CD4-positive, CD25-positive, alpha-beta regulatory T cell (primary cell): ENCODE measurements around the gene IFNG. TPM values are rescaled to one million over a fixed set of nuclear protein-coding genes. Genes with fewer than 3 reads are reported as not detected.

Experiments used
- ATAC-seq, 2 donors: fragments of 150-1000 bp; cut with Tn5 transposase; one replicate each; pipeline ENCODE4 v1.10.0; 2021; ENCODE audit warnings: low read depth in 2 of 2, moderate number of reproducible peaks in 2 of 2, moderate library complexity in 1 of 2
- DNase-seq, 3 donors: peaks; one replicate each; pipeline versions ENCODE4 v3.0.0 to v3.0.0-alpha.2; 2012 to 2022; ENCODE audit warnings: mixed read lengths in 1 of 3
- H3K27ac ChIP-seq: one replicate; pipeline ENCODE4 v1.7.0; 2013; ENCODE audit warnings: mild to moderate bottlenecking, low read length; ENCODE audit not compliant: insufficient read depth, poor library complexity, severe bottlenecking
- H3K27me3 ChIP-seq: one replicate; pipeline ENCODE4 v1.7.0; 2013; ENCODE audit warnings: low read length; ENCODE audit not compliant: control insufficient read depth, insufficient read depth
- H3K36me3 ChIP-seq: one replicate; pipeline ENCODE4 v1.7.0; 2013; ENCODE audit warnings: mild to moderate bottlenecking, low read length, moderate library complexity; ENCODE audit not compliant: control insufficient read depth, insufficient read depth
- H3K4me1 ChIP-seq: 2 replicates; pipeline ENCODE4 v1.7.0; 2013; ENCODE audit warnings: mild to moderate bottlenecking, low read length; ENCODE audit not compliant: insufficient read depth, control insufficient read depth, poor library complexity, severe bottlenecking
- H3K4me3 ChIP-seq: one replicate; pipeline ENCODE4 v1.7.0; 2013; ENCODE audit warnings: low read depth, mild to moderate bottlenecking, low read length, moderate library complexity
- H3K9me3 ChIP-seq, 2 experiments: 1 replicate in 1 of 2; 2 replicates in 1 of 2; pipeline ENCODE4 v1.7.0; 2013; ENCODE audit warnings: low read length in 2 of 2, mild to moderate bottlenecking in 1 of 2, moderate library complexity in 1 of 2; ENCODE audit not compliant: control insufficient read depth in 2 of 2
- H3K27ac Mint-ChIP-seq, 3 donors: one replicate each; pipeline ENCODE4 v1.8.0; 2020 to 2022; ENCODE audit warnings: mild to moderate bottlenecking in 3 of 3, mixed read lengths in 3 of 3, moderate library complexity in 2 of 3
- H3K27me3 Mint-ChIP-seq: one replicate; pipeline ENCODE4 v1.8.0; 2022; ENCODE audit warnings: mild to moderate bottlenecking, mixed read lengths
- H3K36me3 Mint-ChIP-seq: one replicate; pipeline ENCODE4 v1.8.0; 2020; ENCODE audit warnings: mixed read lengths
- H3K4me1 Mint-ChIP-seq, 4 donors: one replicate each; pipeline ENCODE4 v1.8.0; 2020 to 2022; ENCODE audit warnings: mixed read lengths in 4 of 4, mild to moderate bottlenecking in 1 of 4
- H3K4me3 Mint-ChIP-seq, 4 donors: one replicate each; pipeline ENCODE4 v1.8.0; 2020 to 2022; ENCODE audit warnings: mild to moderate bottlenecking in 4 of 4, mixed read lengths in 4 of 4, moderate library complexity in 3 of 4
- H3K9me3 Mint-ChIP-seq, 7 donors: one replicate each; pipeline ENCODE4 v1.8.0; 2020 to 2022; ENCODE audit warnings: mixed read lengths in 7 of 7, mild to moderate bottlenecking in 3 of 7, moderate library complexity in 2 of 7
- polyA plus RNA-seq, 4 donors: library from polyadenylated mRNA; unstranded; fragments of 300-500 nt; fragmentation: Illumina TruSeq; gene quantifications; one replicate each; pipeline ENCODE4 v1.2.3, GENCODE V29; 2021
- total RNA-seq: library from RNA; stranded (reverse); gene quantifications from one replicate; pipeline ENCODE4 v1.2.3, GENCODE V29; 2022

Gene IFNG
- total and polyA plus RNA-seq, 5 donors from 2014 or later = 0.83 to 15.0 (median 0.89) TPM

- H3K4me3 ChIP-seq = no peak overlapping the region
- Mint-ChIP-seq H3K27ac (no peak overlapping the region), H3K36me3 (no peaks in the 10 kb centered on the region), H3K27me3 (no peaks in the 10 kb centered on the region), H3K4me3 (no peak overlapping the region), H3K9me3 (no peaks in the 10 kb centered on the region), H3K4me1 (peaks cover 13 to 33% (median 21%) of the 10 kb centered on the region in 4 donors)
- H3K4me1 ChIP-seq = peaks cover 26% of the 10 kb centered on the region
- H3K27me3 ChIP-seq = no peaks in the 10 kb centered on the region
- no peak overlapping the region for H3K27ac ChIP-seq
- DNase-seq = no peak
- H3K9me3 ChIP-seq = no peaks in the 10 kb centered on the region
- ATAC-seq = no peak
- H3K36me3 ChIP-seq = no peaks in the 10 kb centered on the region
Measured at GRCh38 chr12:68114606-68115005, 44.9 kb downstream of the IFNG start.

GRCh38 chr12:68113644-68114043 lies 45.9 kb downstream of the IFNG start:
- Mint-ChIP-seq H3K36me3 (no peaks in the 10 kb centered on the region), H3K27ac (no peak overlapping the region), H3K9me3 (no peaks in the 10 kb centered on the region), H3K4me3 (no peak overlapping the region), H3K4me1 (peaks cover 12 to 26% (median 15%) of the 10 kb centered on the region in 4 donors), H3K27me3 (no peaks in the 10 kb centered on the region)
- no peaks in the 10 kb centered on the region for H3K9me3 ChIP-seq
- H3K27ac ChIP-seq = no peak overlapping the region
- no peaks in the 10 kb centered on the region for H3K27me3 ChIP-seq
- no peak for ATAC-seq
- H3K4me1 ChIP-seq = peaks cover 16% of the 10 kb centered on the region
- H3K4me3 ChIP-seq = no peak overlapping the region
- peak in 2 of 3 donors; percentile 23 to 70 for DNase-seq
- no peaks in the 10 kb centered on the region for H3K36me3 ChIP-seq

- Histone ChIP-seq H3K4me3 (no peak overlapping the region), H3K9me3 (no peaks in the 10 kb centered on the region), H3K4me1 (no peaks in the 10 kb centered on the region), H3K36me3 (no peaks in the 10 kb centered on the region), H3K27ac (no peak overlapping the region), H3K27me3 (no peaks in the 10 kb centered on the region)
- no peak for DNase-seq
- no peak overlapping the region for H3K27ac Mint-ChIP-seq
- H3K9me3 Mint-ChIP-seq = no peaks in the 10 kb centered on the region
- no peak overlapping the region for H3K4me3 Mint-ChIP-seq
- no peaks in the 10 kb centered on the region for H3K27me3 Mint-ChIP-seq
- no peaks in the 10 kb centered on the region for H3K36me3 Mint-ChIP-seq
- no peak for ATAC-seq
- peaks cover 0 to 9% (median 2%) of the 10 kb centered on the region in 4 donors for H3K4me1 Mint-ChIP-seq
Measured at GRCh38 chr12:68111995-68112394, 47.5 kb downstream of the IFNG start.

- Mint-ChIP-seq H3K36me3 (no peaks in the 10 kb centered on the region), H3K9me3 (no peaks in the 10 kb centered on the region), H3K4me3 (no peak overlapping the region), H3K27me3 (no peaks in the 10 kb centered on the region), H3K4me1 (peaks cover 0 to 3% (median 0%) of the 10 kb centered on the region in 4 donors), H3K27ac (no peak overlapping the region)
- Histone ChIP-seq H3K36me3 (no peaks in the 10 kb centered on the region), H3K27me3 (no peaks in the 10 kb centered on the region), H3K4me1 (no peaks in the 10 kb centered on the region), H3K9me3 (no peaks in the 10 kb centered on the region), H3K4me3 (no peak overlapping the region), H3K27ac (no peak overlapping the region)
- no peak for ATAC-seq
- DNase-seq = no peak
Measured at GRCh38 chr12:68109444-68110217, 49.9 kb downstream of the IFNG start.

- Mint-ChIP-seq H3K9me3 (no peaks in the 10 kb centered on the region), H3K27ac (no peak overlapping the region), H3K27me3 (no peaks in the 10 kb centered on the region), H3K4me1 (peaks cover 0 to 3% (median 0%) of the 10 kb centered on the region in 4 donors), H3K36me3 (no peaks in the 10 kb centered on the region), H3K4me3 (no peak overlapping the region)
- Histone ChIP-seq H3K4me3 (no peak overlapping the region), H3K36me3 (no peaks in the 10 kb centered on the region), H3K9me3 (no peaks in the 10 kb centered on the region), H3K4me1 (no peaks in the 10 kb centered on the region), H3K27ac (no peak overlapping the region), H3K27me3 (no peaks in the 10 kb centered on the region)
- DNase-seq (no peak), ATAC-seq (no peak)
Measured at GRCh38 chr12:68109001-68109400, 50.5 kb downstream of the IFNG start.

- ATAC-seq (no peak), DNase-seq (no peak)
- peaks cover 3% of the 10 kb centered on the region for H3K27me3 Mint-ChIP-seq
- Histone ChIP-seq H3K4me1 (no peaks in the 10 kb centered on the region), H3K9me3 (no peaks in the 10 kb centered on the region), H3K27me3 (no peaks in the 10 kb centered on the region), H3K4me3 (no peak overlapping the region), H3K36me3 (no peaks in the 10 kb centered on the region), H3K27ac (no peak overlapping the region)
- no peak overlapping the region for H3K27ac Mint-ChIP-seq
- no peaks in the 10 kb centered on the region for H3K36me3 Mint-ChIP-seq
- peaks cover 0 to 3% (median 0%) of the 10 kb centered on the region in 7 donors for H3K9me3 Mint-ChIP-seq
- H3K4me1 Mint-ChIP-seq = no peaks in the 10 kb centered on the region
- H3K4me3 Mint-ChIP-seq = no peak overlapping the region
Measured at GRCh38 chr12:68106660-68107059, 52.9 kb downstream of the IFNG start.

GRCh38 chr12:68106160-68106559 lies 53.4 kb downstream of the IFNG start:
- H3K27ac ChIP-seq = no peak overlapping the region
- H3K36me3 Mint-ChIP-seq = no peaks in the 10 kb centered on the region
- no peaks in the 10 kb centered on the region for H3K9me3 ChIP-seq
- no peak overlapping the region for H3K4me3 Mint-ChIP-seq
- H3K4me1 ChIP-seq = no peaks in the 10 kb centered on the region
- H3K4me1 Mint-ChIP-seq = no peaks in the 10 kb centered on the region
- no peak overlapping the region for H3K4me3 ChIP-seq
- DNase-seq (no peak), ATAC-seq (no peak)
- H3K27ac Mint-ChIP-seq = no peak overlapping the region
- H3K27me3 ChIP-seq = no peaks in the 10 kb centered on the region
- H3K36me3 ChIP-seq = no peaks in the 10 kb centered on the region
- peaks cover 6% of the 10 kb centered on the region for H3K27me3 Mint-ChIP-seq
- H3K9me3 Mint-ChIP-seq = peaks cover 0 to 4% (median 0%) of the 10 kb centered on the region in 7 donors
